Panc1 (cell line): ENCODE data around the gene LKAAEAR1.

ENCODE experiments used
- POLR2AphosphoS5 ChIP-seq: IDR thresholded peaks from 2 replicates; pipeline ENCODE4 v1.6.1; 2012; ENCODE audit warnings: mild to moderate bottlenecking, low read depth, low read length, moderate library complexity
- TF ChIP-seq, protein P1 (sequence below): fragments of 450-650 bp; IDR thresholded peaks from 2 replicates; pipeline ENCODE4 v1.5.1; 2017; ENCODE audit warnings: mild to moderate bottlenecking

DNA sequence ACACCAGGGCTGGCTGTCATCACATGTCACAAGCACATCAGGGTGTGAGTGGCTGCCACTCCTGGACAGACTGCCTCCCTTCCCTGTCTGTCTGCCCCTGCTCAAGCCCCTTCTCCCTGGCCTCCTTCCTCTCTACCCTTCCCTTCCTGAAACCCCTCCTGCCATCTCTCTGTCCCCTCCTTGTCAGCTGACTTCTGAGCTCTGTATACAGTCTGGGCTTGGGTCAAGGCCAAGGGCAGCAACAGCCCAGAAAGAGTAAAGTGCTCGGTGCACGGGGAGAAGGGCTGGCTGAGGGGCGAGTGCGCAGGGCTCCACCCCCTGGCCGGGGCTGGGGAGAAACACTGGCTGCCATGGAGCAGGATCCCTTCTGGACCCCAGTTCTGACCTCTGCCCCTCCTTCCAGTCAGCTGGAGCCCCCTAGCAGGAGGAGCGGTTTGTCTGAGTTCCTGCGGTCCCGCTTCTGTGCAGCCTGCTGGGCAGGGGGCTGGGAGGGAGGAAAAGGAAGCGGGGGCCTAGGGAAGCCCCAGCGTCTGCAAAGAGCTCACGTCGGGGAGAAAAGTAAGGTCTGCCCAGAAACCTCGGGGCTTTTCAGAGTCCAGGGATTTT lies 2.0 kb downstream of the LKAAEAR1 start:
- TF ChIP-seq, protein P1, sequence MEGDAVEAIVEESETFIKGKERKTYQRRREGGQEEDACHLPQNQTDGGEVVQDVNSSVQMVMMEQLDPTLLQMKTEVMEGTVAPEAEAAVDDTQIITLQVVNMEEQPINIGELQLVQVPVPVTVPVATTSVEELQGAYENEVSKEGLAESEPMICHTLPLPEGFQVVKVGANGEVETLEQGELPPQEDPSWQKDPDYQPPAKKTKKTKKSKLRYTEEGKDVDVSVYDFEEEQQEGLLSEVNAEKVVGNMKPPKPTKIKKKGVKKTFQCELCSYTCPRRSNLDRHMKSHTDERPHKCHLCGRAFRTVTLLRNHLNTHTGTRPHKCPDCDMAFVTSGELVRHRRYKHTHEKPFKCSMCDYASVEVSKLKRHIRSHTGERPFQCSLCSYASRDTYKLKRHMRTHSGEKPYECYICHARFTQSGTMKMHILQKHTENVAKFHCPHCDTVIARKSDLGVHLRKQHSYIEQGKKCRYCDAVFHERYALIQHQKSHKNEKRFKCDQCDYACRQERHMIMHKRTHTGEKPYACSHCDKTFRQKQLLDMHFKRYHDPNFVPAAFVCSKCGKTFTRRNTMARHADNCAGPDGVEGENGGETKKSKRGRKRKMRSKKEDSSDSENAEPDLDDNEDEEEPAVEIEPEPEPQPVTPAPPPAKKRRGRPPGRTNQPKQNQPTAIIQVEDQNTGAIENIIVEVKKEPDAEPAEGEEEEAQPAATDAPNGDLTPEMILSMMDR, result no peak
- TF ChIP-seq POLR2AphosphoS5, result no peak
